ENCODE measurements around the gene SPACDR.

DNA sequence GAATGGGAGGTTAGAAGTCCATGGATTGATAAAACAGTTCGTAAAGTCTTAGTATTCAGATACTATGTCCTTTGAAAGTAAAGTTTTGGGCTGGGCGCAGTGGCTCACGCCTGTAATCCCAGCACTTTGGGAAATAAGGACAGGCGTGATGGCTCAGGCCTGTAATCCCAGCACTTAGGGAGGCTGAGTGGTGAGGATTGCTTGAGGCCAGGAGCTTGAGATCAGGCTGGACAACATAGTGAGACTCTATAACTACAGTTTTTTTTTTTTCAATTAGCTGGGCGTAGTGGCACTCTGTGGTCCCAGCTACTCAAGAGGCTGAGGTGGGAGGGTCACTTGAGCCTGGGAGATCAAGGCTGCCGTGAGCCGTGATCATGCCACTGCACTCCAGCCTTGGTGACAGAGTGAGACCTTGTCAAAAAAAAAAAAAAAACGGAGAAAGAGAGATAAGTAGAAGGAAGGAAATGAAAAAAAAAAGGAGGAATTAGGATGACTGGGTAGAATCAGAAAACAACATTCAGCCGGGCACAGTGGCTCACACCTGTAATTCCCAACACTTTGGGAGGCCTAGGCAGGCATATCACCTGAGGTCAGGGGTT is 49.3 kb upstream of the SPACDR start:
- TF ChIP-seq, protein P1, sequence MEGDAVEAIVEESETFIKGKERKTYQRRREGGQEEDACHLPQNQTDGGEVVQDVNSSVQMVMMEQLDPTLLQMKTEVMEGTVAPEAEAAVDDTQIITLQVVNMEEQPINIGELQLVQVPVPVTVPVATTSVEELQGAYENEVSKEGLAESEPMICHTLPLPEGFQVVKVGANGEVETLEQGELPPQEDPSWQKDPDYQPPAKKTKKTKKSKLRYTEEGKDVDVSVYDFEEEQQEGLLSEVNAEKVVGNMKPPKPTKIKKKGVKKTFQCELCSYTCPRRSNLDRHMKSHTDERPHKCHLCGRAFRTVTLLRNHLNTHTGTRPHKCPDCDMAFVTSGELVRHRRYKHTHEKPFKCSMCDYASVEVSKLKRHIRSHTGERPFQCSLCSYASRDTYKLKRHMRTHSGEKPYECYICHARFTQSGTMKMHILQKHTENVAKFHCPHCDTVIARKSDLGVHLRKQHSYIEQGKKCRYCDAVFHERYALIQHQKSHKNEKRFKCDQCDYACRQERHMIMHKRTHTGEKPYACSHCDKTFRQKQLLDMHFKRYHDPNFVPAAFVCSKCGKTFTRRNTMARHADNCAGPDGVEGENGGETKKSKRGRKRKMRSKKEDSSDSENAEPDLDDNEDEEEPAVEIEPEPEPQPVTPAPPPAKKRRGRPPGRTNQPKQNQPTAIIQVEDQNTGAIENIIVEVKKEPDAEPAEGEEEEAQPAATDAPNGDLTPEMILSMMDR (IDR thresholded peaks at IDR 0.05): no peak
- no peak for TF ChIP-seq POLR2A (IDR thresholded peaks at IDR 0.05)
- no peak for TF ChIP-seq EP300 (IDR thresholded peaks at IDR 0.05)
- no peak for TF ChIP-seq POLR2AphosphoS5 (IDR thresholded peaks at IDR 0.05)

Data from suprapubic skin (tissue), 4 donors.